H9 (cell line): ENCODE measurements around the gene FAM149B1. TPM values are rescaled to one million over a fixed set of nuclear protein-coding genes. Genes with fewer than 3 reads are reported as not detected.

Source experiments
- DNase-seq: peaks from one replicate; pipeline ENCODE4 v3.0.0-alpha.2; 2017
- H2AFZ ChIP-seq: one replicate; pipeline ENCODE4 v1.6.1; 2013; ENCODE audit warnings: mild to moderate bottlenecking, low read length, control low read depth, moderate library complexity
- H2AK5ac ChIP-seq: 2 replicates; pipeline ENCODE4 v1.6.1; 2013; ENCODE audit warnings: low read length, control low read depth, mixed read lengths; ENCODE audit not compliant: insufficient read length
- H2BK120ac ChIP-seq: one replicate; pipeline ENCODE4 v1.6.1; 2013; ENCODE audit warnings: low read depth, mild to moderate bottlenecking, low read length, control low read depth, inconsistent platforms; ENCODE audit not compliant: poor library complexity, severe bottlenecking
- H2BK12ac ChIP-seq: 2 replicates; pipeline ENCODE4 v1.6.1; 2013; ENCODE audit warnings: low read length, control low read depth, mixed read lengths, low read depth; ENCODE audit not compliant: insufficient read length
- H2BK15ac ChIP-seq: 2 replicates; pipeline ENCODE4 v1.6.1; 2013; ENCODE audit warnings: low read depth, low read length, control low read depth
- H2BK20ac ChIP-seq: one replicate; pipeline ENCODE4 v1.6.1; 2013; ENCODE audit warnings: low read depth, mild to moderate bottlenecking, low read length, control low read depth, inconsistent platforms; ENCODE audit not compliant: poor library complexity, severe bottlenecking
- H2BK5ac ChIP-seq: 2 replicates; pipeline ENCODE4 v1.6.1; 2013; ENCODE audit warnings: low read length, control low read depth, mixed read lengths; ENCODE audit not compliant: insufficient read length
- H3K14ac ChIP-seq: 2 replicates; pipeline ENCODE4 v1.6.1; 2013; ENCODE audit warnings: low read length, control low read depth; ENCODE audit not compliant: insufficient read depth
- H3K18ac ChIP-seq: 2 replicates; pipeline ENCODE4 v1.6.1; 2013; ENCODE audit warnings: low read depth, mild to moderate bottlenecking, mixed read lengths, low read length, control low read depth; ENCODE audit not compliant: insufficient read length
- H3K23ac ChIP-seq: 2 replicates; pipeline ENCODE4 v1.6.1; 2013; ENCODE audit warnings: low read length, control low read depth, mixed read lengths, low read depth; ENCODE audit not compliant: insufficient read length
- H3K23me2 ChIP-seq: 2 replicates; pipeline ENCODE4 v1.6.1; 2013; ENCODE audit warnings: low read depth, mild to moderate bottlenecking, mixed read lengths, low read length, control low read depth; ENCODE audit not compliant: insufficient read length, poor library complexity, severe bottlenecking
- H3K27ac ChIP-seq: 2 replicates; pipeline ENCODE4 v1.5.1; 2013; ENCODE audit warnings: low read length, control low read depth, mixed read lengths, low read depth; ENCODE audit not compliant: insufficient read length
- H3K27me3 ChIP-seq: 2 replicates; pipeline ENCODE4 v1.6.1; 2013; ENCODE audit warnings: low read length, control low read depth, inconsistent platforms; ENCODE audit not compliant: insufficient read depth
- H3K4ac ChIP-seq: 2 replicates; pipeline ENCODE4 v1.6.1; 2013; ENCODE audit warnings: low read depth, mild to moderate bottlenecking, control low read depth, inconsistent platforms, low read length, moderate library complexity
- H3K4me1 ChIP-seq: 2 replicates; pipeline ENCODE4 v1.6.1; 2013; ENCODE audit warnings: low read length, control low read depth, inconsistent platforms; ENCODE audit not compliant: insufficient read depth
- H3K4me2 ChIP-seq: 2 replicates; pipeline ENCODE4 v1.6.1; 2013; ENCODE audit warnings: low read length, control low read depth, mixed read lengths; ENCODE audit not compliant: insufficient read length, insufficient read depth
- H3K56ac ChIP-seq: 2 replicates; pipeline ENCODE4 v1.6.1; 2013; ENCODE audit warnings: low read depth, mild to moderate bottlenecking, mixed read lengths, low read length, control low read depth; ENCODE audit not compliant: insufficient read length
- H3K79me1 ChIP-seq: 2 replicates; pipeline ENCODE4 v1.6.1; 2013; ENCODE audit warnings: low read depth, mild to moderate bottlenecking, moderate library complexity, low read length, control low read depth, inconsistent platforms; ENCODE audit not compliant: insufficient read depth, poor library complexity, severe bottlenecking
- H3K79me2 ChIP-seq: 2 replicates; pipeline ENCODE4 v1.6.1; 2013; ENCODE audit warnings: low read length, control low read depth, inconsistent platforms; ENCODE audit not compliant: insufficient read depth
- H3K9ac ChIP-seq: 2 replicates; pipeline ENCODE4 v1.6.1; 2013; ENCODE audit warnings: low read length, control low read depth, mixed read lengths; ENCODE audit not compliant: insufficient read length; ENCODE audit errors: extremely low read depth
- H3K9me3 ChIP-seq: one replicate; pipeline ENCODE4 v1.6.1; 2013; ENCODE audit warnings: low read depth, low read length, inconsistent platforms; ENCODE audit not compliant: control insufficient read depth
- H3T11ph ChIP-seq: one replicate; pipeline ENCODE4 v1.6.1; 2013; ENCODE audit warnings: mild to moderate bottlenecking, low read length, control low read depth, inconsistent platforms
- H4K20me1 ChIP-seq: one replicate; pipeline ENCODE4 v1.6.1; 2013; ENCODE audit not compliant: control insufficient read depth, insufficient read length, insufficient read depth
- H4K5ac ChIP-seq: 2 replicates; pipeline ENCODE4 v1.6.1; 2013; ENCODE audit warnings: low read depth, mild to moderate bottlenecking, mixed read lengths, low read length, control low read depth; ENCODE audit not compliant: insufficient read length
- H4K8ac ChIP-seq: replicated peaks from 2 replicates; pipeline ENCODE4 v1.6.1; 2013; ENCODE audit warnings: low read length, control low read depth, mixed read lengths, low read depth; ENCODE audit not compliant: insufficient read length
- H4K91ac ChIP-seq: 2 replicates; pipeline ENCODE4 v1.6.1; 2013; ENCODE audit warnings: low read depth, mild to moderate bottlenecking, moderate library complexity, mixed read lengths, low read length, control low read depth; ENCODE audit not compliant: insufficient read length
- H3K27ac Mint-ChIP-seq, 3 experiments: 2 replicates in 2 of 3; 3 replicates in 1 of 3; pipeline ENCODE4 v1.8.0; 2020 to 2021; ENCODE audit warnings: mixed read lengths in 3 of 3, mild to moderate bottlenecking in 1 of 3, moderate library complexity in 1 of 3
- H3K27me3 Mint-ChIP-seq: 2 replicates; pipeline ENCODE4 v1.8.0; 2021; ENCODE audit warnings: low read depth, mild to moderate bottlenecking, moderate library complexity, mixed read lengths
- H3K36me3 Mint-ChIP-seq, 3 experiments: 2 replicates in 2 of 3; 3 replicates in 1 of 3; pipeline ENCODE4 v1.8.0; 2020 to 2021; ENCODE audit warnings: low read depth in 3 of 3, mixed read lengths in 3 of 3; ENCODE audit not compliant: insufficient read depth in 1 of 3
- H3K4me1 Mint-ChIP-seq, 2 experiments: 2 replicates each; pipeline ENCODE4 v1.8.0; 2020; ENCODE audit warnings: mixed read lengths in 2 of 2
- H3K4me3 Mint-ChIP-seq, 2 experiments: 2 replicates in 1 of 2; 3 replicates in 1 of 2; pipeline ENCODE4 v1.8.0; 2020 to 2021; ENCODE audit warnings: mild to moderate bottlenecking in 2 of 2, mixed read lengths in 2 of 2, moderate library complexity in 1 of 2
- H3K9me3 Mint-ChIP-seq, 2 experiments: 2 replicates in 1 of 2; 3 replicates in 1 of 2; pipeline ENCODE4 v1.8.0; 2020; ENCODE audit warnings: mild to moderate bottlenecking in 2 of 2, mixed read lengths in 2 of 2, moderate library complexity in 1 of 2
- WGBS: extraction: QIAGEN DNeasy Blood & Tissue Kit; methylation state at CpG from one replicate; pipeline ENCODE4 v1.1.7; 2013; ENCODE audit warnings: missing lambda C conversion rate, low lambda C conversion rate, mixed read lengths; ENCODE audit not compliant: insufficient read length; ENCODE audit errors: extremely low coverage; 5-methylcytosine and 5-hydroxymethylcytosine counted together
- total RNA-seq: library from RNA; stranded (reverse); gene quantifications from 2 replicates; pipeline ENCODE4 v1.2.1, GENCODE V29; 2021
- TF ChIP-seq, protein P1 (sequence below): fragments of 200-600 bp; sonication (generic); conservative IDR thresholded peaks from 3 replicates; pipeline ENCODE4 v1.8.0; 2021; ENCODE audit warnings: antibody characterized with exemption, mild to moderate bottlenecking

FAM149B1 gene
- total RNA-seq, 1 experiment from 2014 or later, result 17.9 TPM

DNA sequence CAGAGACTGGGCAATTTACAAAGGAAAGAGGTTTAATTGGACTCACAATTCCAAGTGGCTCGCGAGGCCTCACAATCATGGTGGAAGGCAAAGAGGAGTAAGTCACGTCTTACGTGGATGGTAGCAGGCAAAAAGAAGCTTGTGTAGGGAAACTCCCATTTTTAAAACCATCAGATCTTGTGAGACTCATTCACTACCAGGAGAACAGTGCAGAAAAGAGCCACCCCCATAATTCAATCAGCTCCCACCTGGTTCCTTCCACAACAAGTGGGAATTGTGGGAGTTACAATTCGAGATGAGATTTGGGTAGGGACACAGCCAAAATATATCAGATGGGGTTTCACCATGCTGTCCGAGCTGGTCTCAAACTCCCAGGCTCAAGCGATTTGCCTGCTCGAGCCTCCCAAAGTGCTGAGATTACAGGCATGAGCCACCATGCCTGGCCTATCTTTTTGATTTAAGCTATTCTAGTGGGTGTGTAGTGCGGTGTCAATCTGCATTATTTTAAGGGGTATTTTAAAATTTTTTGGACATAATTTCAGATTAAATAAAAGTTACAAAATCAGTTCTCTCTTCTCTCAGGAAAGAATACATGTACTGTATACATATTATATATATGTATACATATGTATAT lies 93.6 kb downstream of the FAM149B1 start:
- no peak overlapping the region for H3K4me3 Mint-ChIP-seq

More for the DNA sequence above, 93.6 kb downstream of the FAM149B1 start:
- Histone ChIP-seq H4K5ac (no peak overlapping the region), H3K18ac (no peak overlapping the region), H2AFZ (no peak overlapping the region), H3K56ac (no peak overlapping the region), H3K9me3 (no peaks in the 10 kb centered on the region), H3T11ph (no peak overlapping the region), H4K8ac (no peak overlapping the region), H3K4me2 (no peak overlapping the region), H3K4ac (no peak overlapping the region), H3K4me1 (no peaks in the 10 kb centered on the region), H3K27me3 (no peaks in the 10 kb centered on the region), H4K20me1 (no peaks in the 10 kb centered on the region), H4K91ac (no peak overlapping the region), H2AK5ac (no peak overlapping the region), H3K27ac (no peak overlapping the region), H3K79me2 (no peaks in the 10 kb centered on the region), H2BK20ac (no peak overlapping the region), H3K9ac (no peak overlapping the region), H3K79me1 (no peaks in the 10 kb centered on the region), H2BK15ac (no peak overlapping the region), H3K23me2 (no peaks in the 10 kb centered on the region), H2BK5ac (no peak overlapping the region), H2BK120ac (no peak overlapping the region), H3K14ac (no peak overlapping the region), H2BK12ac (no peak overlapping the region), H3K23ac (no peak overlapping the region)
- TF ChIP-seq, protein P1, sequence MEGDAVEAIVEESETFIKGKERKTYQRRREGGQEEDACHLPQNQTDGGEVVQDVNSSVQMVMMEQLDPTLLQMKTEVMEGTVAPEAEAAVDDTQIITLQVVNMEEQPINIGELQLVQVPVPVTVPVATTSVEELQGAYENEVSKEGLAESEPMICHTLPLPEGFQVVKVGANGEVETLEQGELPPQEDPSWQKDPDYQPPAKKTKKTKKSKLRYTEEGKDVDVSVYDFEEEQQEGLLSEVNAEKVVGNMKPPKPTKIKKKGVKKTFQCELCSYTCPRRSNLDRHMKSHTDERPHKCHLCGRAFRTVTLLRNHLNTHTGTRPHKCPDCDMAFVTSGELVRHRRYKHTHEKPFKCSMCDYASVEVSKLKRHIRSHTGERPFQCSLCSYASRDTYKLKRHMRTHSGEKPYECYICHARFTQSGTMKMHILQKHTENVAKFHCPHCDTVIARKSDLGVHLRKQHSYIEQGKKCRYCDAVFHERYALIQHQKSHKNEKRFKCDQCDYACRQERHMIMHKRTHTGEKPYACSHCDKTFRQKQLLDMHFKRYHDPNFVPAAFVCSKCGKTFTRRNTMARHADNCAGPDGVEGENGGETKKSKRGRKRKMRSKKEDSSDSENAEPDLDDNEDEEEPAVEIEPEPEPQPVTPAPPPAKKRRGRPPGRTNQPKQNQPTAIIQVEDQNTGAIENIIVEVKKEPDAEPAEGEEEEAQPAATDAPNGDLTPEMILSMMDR, result no peak
- Mint-ChIP-seq H3K27ac (peak overlapping the region in 1 of 3 experiments; percentile 25; a peak in 1 of 7 replicates), H3K27me3 (no peaks in the 10 kb centered on the region), H3K4me1 (no peaks in the 10 kb centered on the region), H3K36me3 (peaks cover 7% of the 10 kb centered on the region in 3 experiments; a peak in 6 of 7 replicates), H3K9me3 (peaks cover 14 to 26% of the 10 kb centered on the region in 2 experiments)
- DNase-seq, result no peak
- WGBS, result no CpG with 5 or more reads among the region's 9 CpGs
